ENCODE measurements around the gene RBM20.
"Not testable (repeated sequence)": the region's sequence is repeated elsewhere in the genome, so short reads cannot be mapped to it uniquely, and the experiment has no call there.

Gene RBM20

GRCh38 chr10:110704906-110705476 is 60.9 kb downstream of the RBM20 start:
- peak; percentile 73 for DNase-seq (ENCODE audit: low spot score)

GRCh38 chr10:110705596-110705995 is 61.5 kb downstream of the RBM20 start:
- not testable (repeated sequence) for DNase-seq (ENCODE audit: low spot score)

- DNase-seq (ENCODE audit: low spot score), result peak; percentile 61
Observed at GRCh38 chr10:110706690-110707098, 62.6 kb downstream of the RBM20 start.

- no peak for DNase-seq (ENCODE audit: low spot score)
Observed at GRCh38 chr10:110708776-110709443, 64.8 kb downstream of the RBM20 start.

DNA sequence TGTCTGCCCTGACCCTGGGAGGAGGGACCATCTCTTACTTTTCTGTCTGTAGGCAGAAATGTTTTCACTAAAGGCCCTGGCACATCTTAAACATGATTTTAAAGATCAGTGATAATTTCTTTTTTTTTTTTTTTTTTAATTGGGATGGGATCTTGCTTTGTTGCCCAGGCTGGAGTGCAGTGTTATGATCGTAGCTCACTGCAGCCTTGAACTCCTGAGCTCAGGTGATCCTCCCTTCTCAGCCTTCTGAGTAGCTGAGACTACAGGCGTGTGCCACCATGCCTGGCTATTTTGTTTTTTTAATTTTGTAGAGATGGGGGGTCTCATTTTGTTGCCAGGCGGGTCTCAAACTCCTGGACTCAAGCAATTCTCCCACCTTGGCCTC is 65.3 kb downstream of the RBM20 start:
- DNase-seq (ENCODE audit: low spot score), result no peak

GRCh38 chr10:110709964-110710587 is 65.9 kb downstream of the RBM20 start:
- no peak for DNase-seq (ENCODE audit: low spot score)

DNA sequence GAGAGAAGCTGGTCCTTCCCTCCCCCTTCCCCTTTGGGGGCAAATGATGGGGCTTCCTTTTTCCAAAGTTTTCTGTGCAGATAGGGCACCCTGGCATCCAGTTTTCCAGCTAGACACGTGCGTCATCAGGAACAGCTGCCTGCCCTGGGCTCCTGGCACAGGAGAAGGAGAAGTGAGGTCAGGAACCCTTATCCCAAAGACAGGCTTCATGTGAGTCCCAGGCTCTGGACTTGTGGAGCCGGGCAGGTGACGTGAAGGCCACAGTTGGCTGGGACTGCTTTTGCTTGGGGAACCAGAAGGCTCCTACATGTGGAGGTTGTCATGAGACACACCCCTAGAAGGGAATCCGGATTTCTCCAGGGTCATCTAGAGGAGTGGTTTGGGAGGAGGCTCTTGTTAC is 66.5 kb downstream of the RBM20 start:
- no peak for DNase-seq (ENCODE audit: low spot score)

- DNase-seq (ENCODE audit: low spot score), result no peak
Observed at GRCh38 chr10:110711382-110711781, 67.2 kb downstream of the RBM20 start.

- DNase-seq (ENCODE audit: low spot score), result no peak
Observed at GRCh38 chr10:110714356-110714755, 70.2 kb downstream of the RBM20 start.

GRCh38 chr10:110717781-110718589 is 73.8 kb downstream of the RBM20 start:
- no peak for DNase-seq (ENCODE audit: low spot score)

- no peak for DNase-seq (ENCODE audit: low spot score)
Observed at GRCh38 chr10:110721406-110722038, 77.4 kb downstream of the RBM20 start.

DNA sequence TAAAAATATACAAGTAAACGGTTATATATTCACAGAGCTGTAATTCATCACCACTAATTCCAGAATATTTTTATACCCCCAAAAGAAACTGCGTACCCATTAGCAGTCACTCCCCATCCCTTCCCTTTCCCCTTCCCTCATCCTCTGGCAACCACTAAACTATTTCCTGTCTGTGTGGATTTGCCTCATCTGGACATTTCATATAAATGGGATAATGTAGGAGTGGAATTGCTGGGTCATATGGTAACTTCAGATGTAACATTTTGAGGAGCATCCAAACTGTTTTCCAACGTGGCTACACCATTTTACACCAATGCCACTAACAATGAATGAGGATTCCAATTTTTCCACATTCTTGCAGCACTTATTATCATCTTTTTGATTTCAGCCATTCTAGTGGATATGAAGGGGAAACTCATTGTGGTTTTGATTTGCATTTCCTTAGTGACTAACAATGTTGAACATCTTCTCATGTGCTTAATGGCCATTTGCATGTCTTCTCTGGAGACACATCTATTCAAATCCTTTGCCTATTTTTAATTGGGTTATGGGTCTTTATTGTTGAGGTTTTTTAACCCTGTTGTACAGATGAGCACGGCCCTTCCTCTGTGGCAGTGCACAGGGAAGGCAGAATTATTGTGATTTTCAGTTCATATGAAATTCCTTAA is 79.2 kb downstream of the RBM20 start:
- DNase-seq (ENCODE audit: low spot score), result no peak

- no peak for DNase-seq (ENCODE audit: low spot score)
Observed at GRCh38 chr10:110724116-110724921, 80.2 kb downstream of the RBM20 start.

GRCh38 chr10:110724937-110725336 is 80.8 kb downstream of the RBM20 start:
- DNase-seq (ENCODE audit: low spot score), result no peak

DNA sequence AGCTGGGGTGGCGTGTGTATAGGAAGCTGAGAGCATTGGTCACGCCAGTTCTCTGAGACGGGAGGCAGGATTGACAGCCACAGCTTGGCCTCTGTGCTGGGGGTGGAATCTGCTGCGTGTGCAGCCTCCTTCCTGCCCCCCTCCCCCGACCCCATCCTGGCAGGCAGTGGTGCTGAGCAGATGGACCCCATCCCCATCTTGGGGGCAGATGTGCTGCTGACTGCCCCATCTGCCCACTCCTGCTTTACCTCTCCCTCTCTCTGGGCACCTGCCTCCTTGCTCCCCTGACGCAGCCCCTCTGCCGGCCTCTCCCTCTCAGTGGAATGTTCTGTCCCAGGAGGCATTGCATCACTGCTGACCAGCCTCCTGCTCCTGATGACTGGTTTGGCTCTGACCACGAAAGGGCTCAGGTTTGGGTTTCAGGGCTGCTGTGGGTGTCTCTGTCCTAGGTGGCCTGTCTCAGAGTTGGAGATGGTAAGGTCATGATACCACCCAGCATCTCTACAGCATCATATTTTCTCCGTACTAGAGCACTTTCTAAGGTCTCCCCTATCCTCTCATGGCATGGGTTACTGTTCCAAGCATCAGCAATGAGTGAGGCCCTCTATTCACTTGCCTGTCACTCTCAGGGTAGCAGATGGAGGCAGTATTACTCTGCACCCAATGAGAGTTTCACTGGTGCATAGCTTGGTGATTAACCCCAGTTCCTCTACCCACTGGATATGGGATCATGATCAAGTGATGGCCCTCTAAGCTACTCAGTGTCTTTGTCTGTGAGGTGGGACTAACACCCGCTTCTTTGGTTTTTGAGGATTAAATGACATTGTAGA is 81.9 kb downstream of the RBM20 start:
- no peak for DNase-seq (ENCODE audit: low spot score)

GRCh38 chr10:110727785-110728184 is 83.6 kb downstream of the RBM20 start:
- DNase-seq (ENCODE audit: low spot score), result not testable (repeated sequence)

DNA sequence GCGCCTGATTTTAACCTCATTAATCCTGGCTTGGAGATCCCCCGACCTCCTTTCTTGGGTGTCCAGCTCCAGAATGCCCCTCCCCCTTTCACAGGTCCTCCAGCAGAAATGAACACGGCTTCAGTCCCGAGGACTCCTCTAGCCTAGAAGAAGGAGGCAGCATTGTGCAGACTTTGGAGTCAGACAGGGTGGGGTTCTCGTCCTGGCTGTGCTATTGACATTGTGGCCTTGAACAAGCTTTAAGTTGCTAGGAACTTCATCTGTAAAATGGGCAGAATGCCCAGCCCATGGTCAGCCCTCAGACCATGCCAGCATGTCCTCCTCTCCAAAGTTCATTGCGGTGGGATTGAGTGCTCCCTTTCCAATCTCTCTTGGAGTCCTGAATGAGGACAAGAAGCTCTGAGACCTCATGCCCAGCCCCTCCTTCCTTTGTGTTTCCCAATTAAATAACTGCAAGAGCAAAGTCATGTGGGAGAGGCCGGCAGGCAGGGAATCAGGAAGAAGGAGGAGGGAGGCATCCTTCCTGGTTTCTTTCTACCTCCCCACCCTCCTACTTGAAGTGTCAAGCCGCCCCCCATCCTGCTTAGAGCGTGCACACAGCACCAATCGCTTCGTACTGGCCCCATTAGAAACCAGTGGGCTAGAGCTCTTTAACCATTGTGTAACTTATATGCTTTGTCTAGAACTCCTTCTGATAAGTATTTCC is 86.4 kb downstream of the RBM20 start:
- no peak for DNase-seq (ENCODE audit: low spot score)

DNA sequence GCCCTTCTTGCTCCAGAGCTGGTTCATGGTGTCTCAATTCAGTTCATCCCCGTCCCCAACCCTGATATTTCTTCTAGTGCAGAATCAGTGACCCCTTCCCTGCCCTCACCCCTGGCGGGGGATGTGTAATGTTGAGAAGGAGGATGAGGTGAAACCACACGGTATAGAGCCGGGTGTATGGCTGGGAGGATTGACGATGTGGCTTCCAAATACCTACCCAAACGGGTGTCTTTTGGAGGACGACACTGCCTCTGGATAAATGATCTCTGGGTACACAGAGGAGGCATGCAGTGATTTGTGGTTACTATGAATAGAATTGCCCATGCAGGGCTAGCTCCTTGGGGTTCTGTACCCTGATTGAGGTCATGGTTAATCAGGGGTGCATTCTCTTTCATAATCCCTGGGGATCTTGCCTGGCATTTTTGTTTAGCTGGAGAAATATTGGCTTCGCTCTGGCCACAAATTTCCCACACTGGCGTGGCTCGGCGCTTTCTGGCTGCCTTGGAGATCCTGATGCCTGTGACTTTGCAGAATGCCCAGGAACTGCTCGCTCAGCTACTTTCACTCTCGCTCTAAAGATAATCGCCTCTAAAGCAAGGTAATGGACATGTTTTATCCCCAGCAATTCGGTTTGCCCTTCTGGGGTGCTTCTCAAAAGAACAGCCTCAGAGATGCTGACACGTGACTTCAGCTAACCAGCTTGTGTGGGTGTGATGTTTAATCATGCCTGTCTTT is 89.2 kb downstream of the RBM20 start:
- DNase-seq (ENCODE audit: low spot score), result peak; percentile 22

GRCh38 chr10:110735620-110736027 is 91.5 kb downstream of the RBM20 start:
- DNase-seq (ENCODE audit: low spot score), result no peak
